GM23338 (cell line): ENCODE results near the gene DOCK3. TPM values are rescaled to one million over a fixed set of nuclear protein-coding genes. Genes with fewer than 3 reads are reported as not detected.

Source experiments
- ATAC-seq: fragments of 200-7000 bp; cut with Tn5 transposase; 3 replicates; pipeline ENCODE4 v1.9.1; 2020
- DNase-seq: peaks from one replicate; pipeline ENCODE4 v3.0.0-alpha.2; 2015; ENCODE audit warnings: low spot score
- H2AFZ ChIP-seq: fragments of 200-600 bp; sonication (generic); 2 replicates; pipeline ENCODE4 v1.8.0; 2016; ENCODE audit warnings: antibody characterized with exemption, mild to moderate bottlenecking, moderate library complexity
- H3F3A ChIP-seq: fragments of 200-600 bp; sonication (generic); replicated peaks from 2 replicates; pipeline ENCODE4 v1.8.0; 2017; ENCODE audit warnings: antibody characterized with exemption, mixed run types, low read depth
- H3K27ac ChIP-seq: fragments of 200-600 bp; sonication (generic); 2 replicates; pipeline ENCODE4 v1.6.1; 2016; ENCODE audit warnings: low read depth
- H3K27me3 ChIP-seq: fragments of 200-600 bp; sonication (generic); 2 replicates; pipeline ENCODE4 v1.8.0; 2016; ENCODE audit warnings: mild to moderate bottlenecking, mixed run types, moderate library complexity; ENCODE audit not compliant: insufficient read depth
- H3K36me3 ChIP-seq: fragments of 200-600 bp; sonication (generic); 2 replicates; pipeline ENCODE4 v1.8.0; 2016; ENCODE audit warnings: mild to moderate bottlenecking; ENCODE audit not compliant: insufficient read depth
- H3K4me1 ChIP-seq: fragments of 200-600 bp; sonication (generic); 2 replicates; pipeline ENCODE4 v1.8.0; 2016; ENCODE audit warnings: mild to moderate bottlenecking, moderate library complexity; ENCODE audit not compliant: insufficient read depth
- H3K4me2 ChIP-seq: fragments of 200-600 bp; sonication (generic); 2 replicates; pipeline ENCODE4 v1.7.1; 2017; ENCODE audit warnings: mixed run types
- H3K4me3 ChIP-seq: fragments of 200-600 bp; sonication (generic); 2 replicates; pipeline ENCODE4 v1.6.1; 2016; ENCODE audit warnings: mixed run types
- H3K79me2 ChIP-seq: fragments of 200-600 bp; sonication (generic); replicated peaks from 2 replicates; pipeline ENCODE4 v1.8.0; 2017; ENCODE audit warnings: mild to moderate bottlenecking; ENCODE audit not compliant: insufficient read depth
- H3K9me2 ChIP-seq: fragments of 200-600 bp; sonication (generic); 2 replicates; pipeline ENCODE4 v1.8.0; 2017; ENCODE audit not compliant: insufficient read depth
- H4K20me1 ChIP-seq: fragments of 200-600 bp; sonication (generic); replicated peaks from 2 replicates; pipeline ENCODE4 v1.8.0; 2017; ENCODE audit warnings: mild to moderate bottlenecking; ENCODE audit not compliant: insufficient read depth
- H3K27ac Mint-ChIP-seq: 2 replicates; pipeline ENCODE4 v1.8.0; 2020; ENCODE audit warnings: inconsistent platforms, mild to moderate bottlenecking, moderate library complexity, mixed read lengths
- H3K27me3 Mint-ChIP-seq: 3 replicates; pipeline ENCODE4 v1.8.0; 2022; ENCODE audit warnings: low read depth, mild to moderate bottlenecking, moderate library complexity, mixed read lengths, inconsistent platforms; ENCODE audit not compliant: insufficient read depth, poor library complexity
- H3K36me3 Mint-ChIP-seq: 3 replicates; pipeline ENCODE4 v1.8.0; 2021; ENCODE audit warnings: low read depth, mild to moderate bottlenecking, inconsistent platforms, moderate library complexity, mixed read lengths
- H3K4me1 Mint-ChIP-seq: 3 replicates; pipeline ENCODE4 v1.8.0; 2020; ENCODE audit warnings: mild to moderate bottlenecking, inconsistent platforms, mixed read lengths
- H3K4me3 Mint-ChIP-seq: 3 replicates; pipeline ENCODE4 v1.8.0; 2021; ENCODE audit warnings: moderate library complexity, mild to moderate bottlenecking, inconsistent platforms, mixed read lengths
- H3K9me3 Mint-ChIP-seq: 3 replicates; pipeline ENCODE4 v1.8.0; 2020; ENCODE audit warnings: moderate library complexity, mild to moderate bottlenecking, inconsistent platforms, mixed read lengths
- CREB1 ChIP-seq: fragments of 250-450 bp; sonication (Bioruptor Pico); IDR thresholded peaks from 2 replicates; pipeline ENCODE4 v1.5.0; 2020; ENCODE audit warnings: low read depth, mild to moderate bottlenecking, moderate library complexity
- EZH2 ChIP-seq: fragments of 200-600 bp; sonication (generic); IDR thresholded peaks from one replicate; pipeline ENCODE4 v1.8.0; 2017; ENCODE audit warnings: antibody characterized with exemption, mild to moderate bottlenecking, low read depth; ENCODE audit not compliant: unreplicated experiment
- EZH2phosphoT487 ChIP-seq: fragments of 200-600 bp; sonication (generic); IDR thresholded peaks from one replicate; pipeline ENCODE4 v1.8.1; 2018; ENCODE audit warnings: antibody characterized with exemption; ENCODE audit not compliant: unreplicated experiment
- JUNB ChIP-seq: IDR thresholded peaks from one replicate; pipeline ENCODE4 v1.6.1; 2016; ENCODE audit warnings: antibody characterized with exemption; ENCODE audit not compliant: unreplicated experiment
- NANOG ChIP-seq: IDR thresholded peaks from 2 replicates; pipeline ENCODE4 v1.6.1; 2016; ENCODE audit warnings: antibody characterized with exemption, borderline replicate concordance
- POLR2AphosphoS5 ChIP-seq: IDR thresholded peaks from 2 replicates; pipeline ENCODE4 v1.6.1; 2016; ENCODE audit warnings: antibody characterized with exemption, low read depth
- STAT1 ChIP-seq: IDR thresholded peaks from one replicate; pipeline ENCODE4 v1.6.1; 2016; ENCODE audit warnings: antibody characterized with exemption; ENCODE audit not compliant: unreplicated experiment
- ZNF114 ChIP-seq: fragments of 250-450 bp; sonication (Bioruptor Pico); IDR thresholded peaks from 2 replicates; pipeline ENCODE4 v1.5.0; 2020; ENCODE audit warnings: mild to moderate bottlenecking, moderate library complexity
- ZNF331 ChIP-seq: fragments of 250-450 bp; sonication (Bioruptor Pico); IDR thresholded peaks from 2 replicates; pipeline ENCODE4 v1.5.0; 2020; ENCODE audit warnings: low read depth, mild to moderate bottlenecking, moderate library complexity
- polyA plus RNA-seq: library from polyadenylated mRNA; unstranded; fragments of >200 nt; fragmentation: Nextera tagmentation; extraction: Ambion mirVana; gene quantifications from 2 replicates; pipeline ENCODE4 v1.2.1, GENCODE V29; 2016
- total RNA-seq: library from RNA; depleted of rRNA; stranded (reverse); fragments of >200 nt; shearing (Covaris generic); gene quantifications from 2 replicates; pipeline ENCODE4 v1.2.3, GENCODE V29; 2014
- TF ChIP-seq, protein P1 (sequence below): fragments of 250-450 bp; sonication (Bioruptor Pico); IDR thresholded peaks from 2 replicates; pipeline ENCODE4 v1.5.0; 2020; ENCODE audit warnings: mild to moderate bottlenecking, moderate library complexity
- TF ChIP-seq, protein P2 (sequence below), 2 experiments: fragments of 200-600 bp in 1 of 2; sonication (generic) in 1 of 2; conservative IDR thresholded peaks; 2 replicates each; pipeline versions ENCODE4 v1.5.1 to v1.6.1; 2016 to 2017; ENCODE audit warnings: antibody characterized with exemption in 2 of 2, low read depth in 2 of 2, mild to moderate bottlenecking in 2 of 2, moderate library complexity in 1 of 2
- TF ChIP-seq, protein P3 (sequence below): IDR thresholded peaks from one replicate; pipeline ENCODE4 v1.6.1; 2018; ENCODE audit warnings: antibody characterized with exemption; ENCODE audit not compliant: unreplicated experiment

DOCK3 gene
- total and polyA plus RNA-seq, 2 experiments from 2014 or later = 2.4 to 5.6 TPM

DNA sequence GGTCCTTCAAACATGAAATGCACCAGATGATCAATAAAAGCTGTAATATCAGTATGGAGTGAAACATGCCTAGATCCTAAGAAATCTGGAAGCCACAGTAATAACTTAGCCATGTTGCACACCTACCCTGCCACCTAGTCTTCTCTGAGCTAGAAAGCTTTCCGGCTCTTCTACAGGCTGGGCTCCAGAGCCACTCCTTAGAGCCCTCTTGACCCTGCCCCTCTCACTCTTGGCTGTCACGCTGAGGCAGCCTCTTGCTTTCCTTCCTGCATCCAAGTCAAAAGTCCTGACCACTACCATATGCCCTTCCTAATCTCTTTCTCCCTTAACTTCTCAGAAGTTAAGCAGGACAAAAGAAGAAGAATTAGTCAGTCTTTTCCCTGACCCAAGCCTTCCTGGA is 734.1 kb downstream of the DOCK3 start:
- H2AFZ ChIP-seq = no peak overlapping the region
- Mint-ChIP-seq H3K36me3 (peaks cover 36% of the 10 kb centered on the region), H3K9me3 (no peaks in the 10 kb centered on the region), H3K4me1 (no peaks in the 10 kb centered on the region), H3K4me3 (no peak overlapping the region), H3K27ac (no peak overlapping the region; the same call in 1 of the 2 replicates), H3K27me3 (no peaks in the 10 kb centered on the region)
- H3K4me1 ChIP-seq = no peaks in the 10 kb centered on the region
- ATAC-seq (no peak), DNase-seq (no peak)
- H3K27ac ChIP-seq = no peak overlapping the region
- no peaks in the 10 kb centered on the region for H3K27me3 ChIP-seq
- TF ChIP-seq ZNF114 (CRISPR knock-in tag) (no peak), POLR2AphosphoS5 (no peak)
- no peaks in the 10 kb centered on the region for H3F3A ChIP-seq
- H4K20me1 ChIP-seq = peaks cover 6% of the 10 kb centered on the region
- no peak overlapping the region for H3K4me3 ChIP-seq
- H3K36me3 ChIP-seq = peaks cover 18% of the 10 kb centered on the region
- no peaks in the 10 kb centered on the region for H3K79me2 ChIP-seq
- H3K4me2 ChIP-seq = no peak overlapping the region
- no peaks in the 10 kb centered on the region for H3K9me2 ChIP-seq

DNA sequence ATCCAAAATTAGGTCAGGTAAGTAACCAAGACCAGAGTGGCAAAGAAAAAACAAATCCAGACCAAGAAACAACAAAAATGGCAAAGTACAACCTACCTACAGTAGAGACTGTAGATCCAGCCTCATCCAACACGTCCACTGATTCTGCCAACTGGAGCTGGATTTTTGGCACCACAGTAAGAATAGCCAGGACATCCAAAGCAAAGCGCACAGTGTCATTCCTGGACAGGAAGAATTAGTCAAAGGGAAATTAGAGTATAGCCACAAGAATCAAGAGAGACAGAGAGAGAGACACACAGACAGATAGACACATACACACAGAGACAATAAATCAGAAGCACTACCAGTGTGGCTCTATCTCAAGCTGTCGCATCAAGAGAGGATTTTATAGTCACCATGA is 747.5 kb downstream of the DOCK3 start:
- no peak overlapping the region for H3K27ac ChIP-seq
- no peaks in the 10 kb centered on the region for H3K79me2 ChIP-seq
- DNase-seq = no peak
- H4K20me1 ChIP-seq = no peaks in the 10 kb centered on the region
- H3K4me2 ChIP-seq = no peak overlapping the region
- peaks cover 3% of the 10 kb centered on the region for H3K4me1 ChIP-seq
- peaks cover 15% of the 10 kb centered on the region; the same call in 1 of the 2 replicates for H3K36me3 ChIP-seq
- no peak overlapping the region for H3K4me3 ChIP-seq
- H3F3A ChIP-seq = no peaks in the 10 kb centered on the region
- no peak overlapping the region for H2AFZ ChIP-seq
- peaks cover 6% of the 10 kb centered on the region for H3K27me3 Mint-ChIP-seq
- no peak overlapping the region for H3K27ac Mint-ChIP-seq
- no peak for ATAC-seq
- peaks cover 34% of the 10 kb centered on the region for H3K36me3 Mint-ChIP-seq
- H3K9me3 Mint-ChIP-seq = no peaks in the 10 kb centered on the region
- no peaks in the 10 kb centered on the region for H3K27me3 ChIP-seq
- no peak overlapping the region for H3K4me3 Mint-ChIP-seq
- no peaks in the 10 kb centered on the region for H3K9me2 ChIP-seq
- peaks cover 20% of the 10 kb centered on the region; the same call in 2 of the 3 replicates for H3K4me1 Mint-ChIP-seq
- TF ChIP-seq, protein P1, sequence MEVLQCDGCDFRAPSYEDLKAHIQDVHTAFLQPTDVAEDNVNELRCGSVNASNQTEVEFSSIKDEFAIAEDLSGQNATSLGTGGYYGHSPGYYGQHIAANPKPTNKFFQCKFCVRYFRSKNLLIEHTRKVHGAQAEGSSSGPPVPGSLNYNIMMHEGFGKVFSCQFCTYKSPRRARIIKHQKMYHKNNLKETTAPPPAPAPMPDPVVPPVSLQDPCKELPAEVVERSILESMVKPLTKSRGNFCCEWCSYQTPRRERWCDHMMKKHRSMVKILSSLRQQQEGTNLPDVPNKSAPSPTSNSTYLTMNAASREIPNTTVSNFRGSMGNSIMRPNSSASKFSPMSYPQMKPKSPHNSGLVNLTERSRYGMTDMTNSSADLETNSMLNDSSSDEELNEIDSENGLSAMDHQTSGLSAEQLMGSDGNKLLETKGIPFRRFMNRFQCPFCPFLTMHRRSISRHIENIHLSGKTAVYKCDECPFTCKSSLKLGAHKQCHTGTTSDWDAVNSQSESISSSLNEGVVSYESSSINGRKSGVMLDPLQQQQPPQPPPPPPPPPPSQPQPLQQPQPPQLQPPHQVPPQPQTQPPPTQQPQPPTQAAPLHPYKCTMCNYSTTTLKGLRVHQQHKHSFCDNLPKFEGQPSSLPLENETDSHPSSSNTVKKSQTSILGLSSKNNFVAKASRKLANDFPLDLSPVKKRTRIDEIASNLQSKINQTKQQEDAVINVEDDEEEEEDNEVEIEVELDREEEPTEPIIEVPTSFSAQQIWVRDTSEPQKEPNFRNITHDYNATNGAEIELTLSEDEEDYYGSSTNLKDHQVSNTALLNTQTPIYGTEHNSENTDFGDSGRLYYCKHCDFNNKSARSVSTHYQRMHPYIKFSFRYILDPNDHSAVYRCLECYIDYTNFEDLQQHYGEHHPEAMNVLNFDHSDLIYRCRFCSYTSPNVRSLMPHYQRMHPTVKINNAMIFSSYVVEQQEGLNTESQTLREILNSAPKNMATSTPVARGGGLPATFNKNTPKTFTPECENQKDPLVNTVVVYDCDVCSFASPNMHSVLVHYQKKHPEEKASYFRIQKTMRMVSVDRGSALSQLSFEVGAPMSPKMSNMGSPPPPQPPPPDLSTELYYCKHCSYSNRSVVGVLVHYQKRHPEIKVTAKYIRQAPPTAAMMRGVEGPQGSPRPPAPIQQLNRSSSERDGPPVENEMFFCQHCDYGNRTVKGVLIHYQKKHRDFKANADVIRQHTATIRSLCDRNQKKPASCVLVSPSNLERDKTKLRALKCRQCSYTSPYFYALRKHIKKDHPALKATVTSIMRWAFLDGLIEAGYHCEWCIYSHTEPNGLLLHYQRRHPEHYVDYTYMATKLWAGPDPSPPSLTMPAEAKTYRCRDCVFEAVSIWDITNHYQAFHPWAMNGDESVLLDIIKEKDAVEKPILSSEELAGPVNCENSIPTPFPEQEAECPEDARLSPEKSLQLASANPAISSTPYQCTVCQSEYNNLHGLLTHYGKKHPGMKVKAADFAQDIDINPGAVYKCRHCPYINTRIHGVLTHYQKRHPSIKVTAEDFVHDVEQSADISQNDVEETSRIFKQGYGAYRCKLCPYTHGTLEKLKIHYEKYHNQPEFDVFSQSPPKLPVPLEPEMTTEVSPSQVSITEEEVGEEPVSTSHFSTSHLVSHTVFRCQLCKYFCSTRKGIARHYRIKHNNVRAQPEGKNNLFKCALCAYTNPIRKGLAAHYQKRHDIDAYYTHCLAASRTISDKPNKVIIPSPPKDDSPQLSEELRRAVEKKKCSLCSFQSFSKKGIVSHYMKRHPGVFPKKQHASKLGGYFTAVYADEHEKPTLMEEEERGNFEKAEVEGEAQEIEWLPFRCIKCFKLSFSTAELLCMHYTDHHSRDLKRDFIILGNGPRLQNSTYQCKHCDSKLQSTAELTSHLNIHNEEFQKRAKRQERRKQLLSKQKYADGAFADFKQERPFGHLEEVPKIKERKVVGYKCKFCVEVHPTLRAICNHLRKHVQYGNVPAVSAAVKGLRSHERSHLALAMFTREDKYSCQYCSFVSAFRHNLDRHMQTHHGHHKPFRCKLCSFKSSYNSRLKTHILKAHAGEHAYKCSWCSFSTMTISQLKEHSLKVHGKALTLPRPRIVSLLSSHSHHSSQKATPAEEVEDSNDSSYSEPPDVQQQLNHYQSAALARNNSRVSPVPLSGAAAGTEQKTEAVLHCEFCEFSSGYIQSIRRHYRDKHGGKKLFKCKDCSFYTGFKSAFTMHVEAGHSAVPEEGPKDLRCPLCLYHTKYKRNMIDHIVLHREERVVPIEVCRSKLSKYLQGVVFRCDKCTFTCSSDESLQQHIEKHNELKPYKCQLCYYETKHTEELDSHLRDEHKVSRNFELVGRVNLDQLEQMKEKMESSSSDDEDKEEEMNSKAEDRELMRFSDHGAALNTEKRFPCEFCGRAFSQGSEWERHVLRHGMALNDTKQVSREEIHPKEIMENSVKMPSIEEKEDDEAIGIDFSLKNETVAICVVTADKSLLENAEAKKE = no peak
- TF ChIP-seq POLR2AphosphoS5 (no peak), JUNB (no peak), STAT1 (no peak), CREB1 (CRISPR knock-in tag) (no peak), ZNF331 (CRISPR knock-in tag) (no peak), EZH2 (no peak), NANOG (no peak), EZH2phosphoT487 (no peak)
- TF ChIP-seq, protein P2, sequence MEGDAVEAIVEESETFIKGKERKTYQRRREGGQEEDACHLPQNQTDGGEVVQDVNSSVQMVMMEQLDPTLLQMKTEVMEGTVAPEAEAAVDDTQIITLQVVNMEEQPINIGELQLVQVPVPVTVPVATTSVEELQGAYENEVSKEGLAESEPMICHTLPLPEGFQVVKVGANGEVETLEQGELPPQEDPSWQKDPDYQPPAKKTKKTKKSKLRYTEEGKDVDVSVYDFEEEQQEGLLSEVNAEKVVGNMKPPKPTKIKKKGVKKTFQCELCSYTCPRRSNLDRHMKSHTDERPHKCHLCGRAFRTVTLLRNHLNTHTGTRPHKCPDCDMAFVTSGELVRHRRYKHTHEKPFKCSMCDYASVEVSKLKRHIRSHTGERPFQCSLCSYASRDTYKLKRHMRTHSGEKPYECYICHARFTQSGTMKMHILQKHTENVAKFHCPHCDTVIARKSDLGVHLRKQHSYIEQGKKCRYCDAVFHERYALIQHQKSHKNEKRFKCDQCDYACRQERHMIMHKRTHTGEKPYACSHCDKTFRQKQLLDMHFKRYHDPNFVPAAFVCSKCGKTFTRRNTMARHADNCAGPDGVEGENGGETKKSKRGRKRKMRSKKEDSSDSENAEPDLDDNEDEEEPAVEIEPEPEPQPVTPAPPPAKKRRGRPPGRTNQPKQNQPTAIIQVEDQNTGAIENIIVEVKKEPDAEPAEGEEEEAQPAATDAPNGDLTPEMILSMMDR (conservative IDR thresholded peaks at IDR 0.05; ENCODE audit: low read depth in 2 of 2) = no peak
- TF ChIP-seq, protein P3, sequence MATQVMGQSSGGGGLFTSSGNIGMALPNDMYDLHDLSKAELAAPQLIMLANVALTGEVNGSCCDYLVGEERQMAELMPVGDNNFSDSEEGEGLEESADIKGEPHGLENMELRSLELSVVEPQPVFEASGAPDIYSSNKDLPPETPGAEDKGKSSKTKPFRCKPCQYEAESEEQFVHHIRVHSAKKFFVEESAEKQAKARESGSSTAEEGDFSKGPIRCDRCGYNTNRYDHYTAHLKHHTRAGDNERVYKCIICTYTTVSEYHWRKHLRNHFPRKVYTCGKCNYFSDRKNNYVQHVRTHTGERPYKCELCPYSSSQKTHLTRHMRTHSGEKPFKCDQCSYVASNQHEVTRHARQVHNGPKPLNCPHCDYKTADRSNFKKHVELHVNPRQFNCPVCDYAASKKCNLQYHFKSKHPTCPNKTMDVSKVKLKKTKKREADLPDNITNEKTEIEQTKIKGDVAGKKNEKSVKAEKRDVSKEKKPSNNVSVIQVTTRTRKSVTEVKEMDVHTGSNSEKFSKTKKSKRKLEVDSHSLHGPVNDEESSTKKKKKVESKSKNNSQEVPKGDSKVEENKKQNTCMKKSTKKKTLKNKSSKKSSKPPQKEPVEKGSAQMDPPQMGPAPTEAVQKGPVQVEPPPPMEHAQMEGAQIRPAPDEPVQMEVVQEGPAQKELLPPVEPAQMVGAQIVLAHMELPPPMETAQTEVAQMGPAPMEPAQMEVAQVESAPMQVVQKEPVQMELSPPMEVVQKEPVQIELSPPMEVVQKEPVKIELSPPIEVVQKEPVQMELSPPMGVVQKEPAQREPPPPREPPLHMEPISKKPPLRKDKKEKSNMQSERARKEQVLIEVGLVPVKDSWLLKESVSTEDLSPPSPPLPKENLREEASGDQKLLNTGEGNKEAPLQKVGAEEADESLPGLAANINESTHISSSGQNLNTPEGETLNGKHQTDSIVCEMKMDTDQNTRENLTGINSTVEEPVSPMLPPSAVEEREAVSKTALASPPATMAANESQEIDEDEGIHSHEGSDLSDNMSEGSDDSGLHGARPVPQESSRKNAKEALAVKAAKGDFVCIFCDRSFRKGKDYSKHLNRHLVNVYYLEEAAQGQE = no peak
